Activated CD8-positive, alpha-beta T cell treated with anti-CD3 and anti-CD28 coated beads for 36 hours (primary cell): Measurements from ENCODE around the gene TMEM88. TPM values are rescaled to one million over a fixed set of nuclear protein-coding genes. Genes with fewer than 3 reads are reported as not detected.

Source experiments
- ATAC-seq: fragments of 200-7000 bp; cut with Tn5 transposase; one replicate; pipeline ENCODE4 v1.10.0; 2021; ENCODE audit warnings: mild to moderate bottlenecking, moderate library complexity
- CTCF ChIA-PET: fragments of 350-600 bp; sonication (Branson Sonifier 250); formaldehyde crosslinking; loops from one replicate; lab custom pipeline; 2021; ENCODE audit warnings: antibody characterized with exemption; lab: Charles Lee
- POLR2A ChIA-PET: fragments of 350-600 bp; sonication (Branson Sonifier 250); formaldehyde crosslinking; loops from one replicate; lab custom pipeline; 2021; ENCODE audit warnings: antibody characterized with exemption; lab: Charles Lee
- DNase-seq: peaks from one replicate; pipeline ENCODE4 v3.0.0-alpha.2; 2020
- H3K27ac Mint-ChIP-seq: one replicate; pipeline ENCODE4 v1.8.0; 2021; ENCODE audit warnings: mild to moderate bottlenecking, mixed read lengths
- H3K27me3 Mint-ChIP-seq: one replicate; pipeline ENCODE4 v1.8.0; 2021; ENCODE audit warnings: mixed read lengths
- H3K36me3 Mint-ChIP-seq: one replicate; pipeline ENCODE4 v1.8.0; 2021; ENCODE audit warnings: low read depth, mixed read lengths
- H3K4me1 Mint-ChIP-seq: one replicate; pipeline ENCODE4 v1.8.0; 2021; ENCODE audit warnings: low read depth, mixed read lengths
- H3K4me3 Mint-ChIP-seq: one replicate; pipeline ENCODE4 v1.8.0; 2021; ENCODE audit warnings: mild to moderate bottlenecking, moderate library complexity, mixed read lengths
- H3K9me3 Mint-ChIP-seq: one replicate; pipeline ENCODE4 v1.8.0; 2021; ENCODE audit warnings: mixed read lengths
- intact Hi-C: fragments of 100-400 bp; cut with micrococcal nuclease; formaldehyde crosslinking; loops from one replicate; pipeline ENCODE4 v1.10.0; 2022
- total RNA-seq, 2 experiments: library from RNA; stranded (reverse); gene quantifications; one replicate each; pipeline ENCODE4 v1.2.3, GENCODE V29; 2021
- TF ChIP-seq, protein P1 (sequence below): fragments of 200-600 bp; IDR thresholded peaks from one replicate; pipeline ENCODE4 v1.8.0; 2022; ENCODE audit warnings: antibody characterized with exemption, mild to moderate bottlenecking

The TMEM88 gene
- total RNA-seq, 2 experiments from 2014 or later: 2.4 to 2.9 TPM

DNA sequence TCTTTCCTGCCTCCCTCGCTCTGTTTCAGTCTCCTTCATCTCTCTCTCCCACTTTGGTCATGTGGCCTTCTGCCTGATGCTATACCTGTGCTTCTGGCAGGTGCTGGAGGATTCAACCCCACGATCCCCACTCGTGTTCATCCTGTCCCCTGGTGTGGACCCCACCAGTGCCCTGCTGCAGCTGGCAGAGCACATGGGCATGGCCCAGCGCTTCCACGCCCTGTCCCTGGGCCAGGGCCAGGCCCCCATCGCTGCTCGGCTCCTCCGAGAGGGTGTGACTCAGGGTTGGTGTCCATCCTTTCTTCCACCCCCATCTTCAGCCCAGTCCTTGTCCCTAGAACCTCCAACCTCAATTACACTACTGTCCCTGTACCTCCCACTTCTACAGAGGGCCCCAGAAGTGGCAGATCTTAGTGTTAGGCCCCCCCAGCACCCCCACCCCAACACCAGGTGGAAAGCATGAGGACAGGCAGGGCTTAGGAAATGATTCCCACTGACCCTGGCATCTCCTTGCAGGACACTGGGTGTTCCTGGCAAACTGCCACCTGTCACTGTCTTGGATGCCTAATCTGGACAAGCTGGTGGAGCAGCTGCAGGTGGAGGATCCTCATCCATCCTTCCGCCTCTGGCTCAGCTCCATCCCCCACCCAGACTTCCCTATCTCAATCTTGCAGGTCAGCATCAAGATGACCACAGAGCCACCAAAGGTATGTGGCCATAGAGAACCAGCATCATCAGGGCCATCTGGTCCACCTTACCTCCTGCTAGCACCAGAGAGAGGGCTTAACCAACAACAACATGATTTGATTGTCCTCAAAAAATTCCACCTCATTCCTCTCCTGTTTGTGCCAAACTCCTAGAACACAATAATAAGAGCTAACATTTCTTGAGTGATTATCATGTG, 30.6 kb upstream of the TMEM88 start:
- no peaks in the 10 kb centered on the region for H3K36me3 Mint-ChIP-seq
- ATAC-seq: no peak
- H3K4me3 Mint-ChIP-seq: no peak overlapping the region
- peaks cover 2% of the 10 kb centered on the region for H3K4me1 Mint-ChIP-seq
- no peak overlapping the region for H3K27ac Mint-ChIP-seq
- H3K9me3 Mint-ChIP-seq: no peaks in the 10 kb centered on the region
- DNase-seq: no peak
- peaks cover 2% of the 10 kb centered on the region for H3K27me3 Mint-ChIP-seq
- TF ChIP-seq, protein P1, sequence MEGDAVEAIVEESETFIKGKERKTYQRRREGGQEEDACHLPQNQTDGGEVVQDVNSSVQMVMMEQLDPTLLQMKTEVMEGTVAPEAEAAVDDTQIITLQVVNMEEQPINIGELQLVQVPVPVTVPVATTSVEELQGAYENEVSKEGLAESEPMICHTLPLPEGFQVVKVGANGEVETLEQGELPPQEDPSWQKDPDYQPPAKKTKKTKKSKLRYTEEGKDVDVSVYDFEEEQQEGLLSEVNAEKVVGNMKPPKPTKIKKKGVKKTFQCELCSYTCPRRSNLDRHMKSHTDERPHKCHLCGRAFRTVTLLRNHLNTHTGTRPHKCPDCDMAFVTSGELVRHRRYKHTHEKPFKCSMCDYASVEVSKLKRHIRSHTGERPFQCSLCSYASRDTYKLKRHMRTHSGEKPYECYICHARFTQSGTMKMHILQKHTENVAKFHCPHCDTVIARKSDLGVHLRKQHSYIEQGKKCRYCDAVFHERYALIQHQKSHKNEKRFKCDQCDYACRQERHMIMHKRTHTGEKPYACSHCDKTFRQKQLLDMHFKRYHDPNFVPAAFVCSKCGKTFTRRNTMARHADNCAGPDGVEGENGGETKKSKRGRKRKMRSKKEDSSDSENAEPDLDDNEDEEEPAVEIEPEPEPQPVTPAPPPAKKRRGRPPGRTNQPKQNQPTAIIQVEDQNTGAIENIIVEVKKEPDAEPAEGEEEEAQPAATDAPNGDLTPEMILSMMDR: no peak
- ChIA-PET CTCF (interaction anchor here (0.8 to 4.5 kb wide), 17 partner anchors 10 to 250 kb away, joined by 3 to 50 read pairs (median 5); partner anchors contain the start of gene KDM6B), POLR2A (interaction anchor here (1.0 to 1.5 kb wide), 2 partner anchors 10 to 13 kb away, joined by 3 to 5 read pairs; partner anchors contain the start of gene KDM6B)
- intact Hi-C loops: no loop called here

DNA sequence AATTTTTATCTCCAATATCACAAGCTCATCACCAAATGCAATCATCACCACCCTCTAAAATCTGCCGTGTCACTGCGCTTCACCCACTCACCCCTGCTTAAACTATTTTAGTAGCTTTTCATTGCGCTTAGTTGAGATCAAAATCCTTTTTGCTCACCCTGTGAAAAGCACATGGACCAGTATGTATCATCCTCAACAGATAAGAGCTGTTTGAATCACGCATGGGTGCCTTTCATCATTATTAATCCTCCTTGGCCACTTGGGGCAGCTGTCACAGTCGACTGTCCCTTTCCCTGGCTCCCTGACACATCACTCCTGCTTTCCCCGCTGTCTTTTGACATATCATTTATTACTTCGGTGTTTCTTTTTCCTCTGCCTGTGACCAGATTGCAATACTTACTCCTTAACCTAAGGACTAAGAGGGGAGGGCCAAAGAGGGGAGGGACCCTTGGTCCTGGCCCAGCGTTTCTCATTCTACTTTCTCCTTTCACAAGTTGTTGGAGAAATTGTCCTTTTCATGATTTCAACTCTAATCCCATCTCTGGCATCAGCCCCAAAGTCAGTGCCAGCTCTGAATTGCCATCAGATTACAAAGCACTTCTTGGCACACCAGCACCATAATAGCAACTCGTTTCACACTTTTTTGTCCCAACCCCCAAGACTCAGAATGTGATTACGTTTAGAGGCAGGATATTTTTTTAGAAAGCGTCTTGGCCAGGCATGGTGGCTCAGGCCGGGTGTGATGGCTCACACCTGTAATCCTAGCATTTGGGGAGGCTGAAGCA, 29.5 kb upstream of the TMEM88 start:
- peak; percentile 20 for ATAC-seq
- no peak for DNase-seq
- Mint-ChIP-seq H3K4me1 (peaks cover 2% of the 10 kb centered on the region), H3K9me3 (no peaks in the 10 kb centered on the region), H3K27me3 (peaks cover 2% of the 10 kb centered on the region), H3K4me3 (no peak overlapping the region), H3K36me3 (no peaks in the 10 kb centered on the region), H3K27ac (no peak overlapping the region)
- intact Hi-C loops: no loop called here
- POLR2A ChIA-PET: interaction anchor here (1.0 to 1.5 kb wide), 2 partner anchors 9 to 12 kb away, joined by 3 to 5 read pairs; partner anchors contain the start of gene KDM6B
- TF ChIP-seq, protein P1: peak; percentile 29
- CTCF ChIA-PET: interaction anchor here (0.7 to 4.5 kb wide), 14 partner anchors 9 to 249 kb away, joined by 3 to 50 read pairs (median 3); partner anchors contain the start of gene KDM6B

DNA sequence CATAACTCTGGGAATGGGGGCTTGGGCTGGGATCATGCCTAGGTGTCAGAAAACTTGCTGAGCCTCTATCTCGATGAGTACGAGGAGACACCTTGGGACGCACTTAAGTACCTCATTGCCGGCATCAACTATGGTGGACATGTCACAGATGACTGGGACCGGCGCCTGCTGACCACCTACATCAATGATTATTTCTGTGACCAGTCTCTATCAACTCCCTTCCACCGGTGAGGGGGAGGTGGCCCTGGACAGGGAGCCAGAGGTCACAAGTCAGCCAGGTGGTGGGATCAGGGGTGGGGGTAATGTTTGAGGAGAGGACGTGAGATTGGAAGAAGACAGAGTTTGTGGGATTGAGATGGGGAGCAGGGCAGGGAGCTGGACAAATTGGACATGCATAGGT, 24.2 kb upstream of the TMEM88 start:
- H3K4me3 Mint-ChIP-seq: no peak overlapping the region
- peaks cover 7% of the 10 kb centered on the region for H3K4me1 Mint-ChIP-seq
- ATAC-seq (no peak), DNase-seq (no peak)
- TF ChIP-seq, protein P1: no peak
- no peaks in the 10 kb centered on the region for H3K27me3 Mint-ChIP-seq
- POLR2A ChIA-PET: no interaction called here
- no peaks in the 10 kb centered on the region for H3K36me3 Mint-ChIP-seq
- H3K27ac Mint-ChIP-seq: no peak overlapping the region
- no peaks in the 10 kb centered on the region for H3K9me3 Mint-ChIP-seq
- CTCF ChIA-PET: interaction anchor here (0.8 to 1.6 kb wide), 3 partner anchors 8 to 160 kb away, joined by 3 to 6 read pairs (median 5); partner anchors contain the start of gene NAA38
- intact Hi-C loops: no loop called here

DNA sequence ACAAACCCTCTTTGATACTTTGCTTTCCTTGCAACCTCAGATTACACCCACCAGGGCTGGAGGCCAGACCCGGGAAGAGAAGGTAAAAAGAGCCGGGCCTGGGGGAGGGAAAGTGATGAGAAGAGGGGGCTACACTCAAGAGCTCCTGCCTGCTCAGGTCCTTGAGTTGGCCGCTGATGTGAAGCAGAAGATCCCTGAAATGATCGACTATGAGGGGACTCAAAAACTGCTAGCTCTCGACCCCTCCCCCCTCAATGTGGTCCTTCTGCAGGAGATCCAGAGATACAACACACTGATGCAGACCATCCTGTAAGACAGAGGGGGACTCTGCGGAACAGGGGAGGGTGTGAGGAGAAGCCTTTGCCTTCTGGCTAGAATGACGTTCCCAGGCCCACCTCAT, 23.6 kb upstream of the TMEM88 start:
- H3K27me3 Mint-ChIP-seq: no peaks in the 10 kb centered on the region
- ChIA-PET POLR2A (no interaction called here), CTCF (interaction anchor here (0.8 to 5.5 kb wide), 4 partner anchors 8 to 159 kb away, joined by 3 to 49 read pairs (median 6); partner anchors contain the start of gene NAA38)
- no peak overlapping the region for H3K27ac Mint-ChIP-seq
- intact Hi-C loops: no loop called here
- H3K4me1 Mint-ChIP-seq: peaks cover 7% of the 10 kb centered on the region
- no peak overlapping the region for H3K4me3 Mint-ChIP-seq
- no peaks in the 10 kb centered on the region for H3K9me3 Mint-ChIP-seq
- DNase-seq (no peak), ATAC-seq (no peak)
- no peaks in the 10 kb centered on the region for H3K36me3 Mint-ChIP-seq
- TF ChIP-seq, protein P1: no peak
